ENCODE measurements around the gene MGST1.

MGST1 gene, protein sequence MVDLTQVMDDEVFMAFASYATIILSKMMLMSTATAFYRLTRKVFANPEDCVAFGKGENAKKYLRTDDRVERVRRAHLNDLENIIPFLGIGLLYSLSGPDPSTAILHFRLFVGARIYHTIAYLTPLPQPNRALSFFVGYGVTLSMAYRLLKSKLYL

DNA sequence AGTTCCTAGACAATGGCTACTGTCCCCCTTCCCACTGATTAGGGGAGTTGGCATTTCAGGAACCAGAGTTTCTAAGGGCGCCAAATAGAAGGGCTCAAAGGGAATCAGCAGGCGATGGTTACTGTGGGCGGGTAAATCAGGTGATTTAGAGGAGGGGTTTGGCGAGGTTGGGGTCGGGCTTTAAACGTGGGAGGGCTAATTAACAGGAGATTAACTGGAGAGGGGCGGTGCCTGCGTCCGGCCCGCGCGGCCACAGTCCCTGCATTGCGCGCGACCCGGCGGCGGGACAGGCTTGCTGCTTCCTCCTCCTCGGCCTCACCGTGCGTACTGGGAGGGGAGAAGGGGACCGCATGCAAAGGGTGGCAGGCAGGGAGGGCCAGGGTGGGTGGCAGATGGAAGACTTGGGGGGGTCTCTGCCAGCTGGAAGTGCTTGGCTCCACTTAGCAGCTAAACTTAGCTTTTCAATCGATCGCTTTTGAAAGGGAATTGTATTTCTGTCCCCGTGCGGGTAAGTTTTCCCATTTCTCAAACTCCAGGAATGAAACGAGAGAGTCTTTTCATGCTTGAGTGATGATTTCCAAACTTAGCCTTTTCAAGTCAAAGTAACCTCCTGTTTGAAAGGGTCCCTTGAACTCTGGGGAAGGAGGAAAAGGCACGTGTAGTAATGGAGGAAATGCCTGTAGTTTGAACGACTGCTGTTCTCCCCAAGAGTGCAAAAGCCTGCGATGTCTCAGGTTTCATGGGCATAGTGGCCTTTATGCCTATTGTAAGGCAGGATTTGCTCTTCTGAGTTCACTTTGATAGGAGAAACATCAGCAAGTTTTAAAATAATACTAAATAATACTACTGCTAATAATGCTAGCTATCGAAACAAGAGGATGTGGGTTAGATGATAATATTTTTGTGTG, at the start of gene MGST1:
Gene MGST1 (plus strand): TSS at position 255 of the 908 bp plus-strand sequence. CDS start 6,608 bp downstream, outside the sequence.
- no peak for DNase-seq

DNA sequence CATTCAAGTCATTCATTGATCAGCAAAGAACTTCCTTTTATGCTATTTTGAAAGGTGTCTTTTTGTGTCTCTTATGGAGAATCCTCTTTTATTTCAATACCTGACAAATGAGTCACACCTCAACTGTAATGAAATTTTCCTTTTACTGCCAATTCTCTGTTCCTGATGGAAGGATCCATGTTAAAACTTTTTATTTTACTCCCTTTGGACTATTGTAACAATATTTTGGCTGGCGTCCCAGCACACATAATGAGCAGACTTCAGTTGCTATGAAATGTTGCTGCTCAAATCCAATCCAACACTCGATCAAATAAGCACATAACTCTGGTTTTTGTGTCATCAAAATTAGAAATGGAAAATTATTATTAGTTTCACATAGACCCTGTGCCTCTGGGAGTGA, 48.0 kb upstream of the MGST1 start:
- DNase-seq, result no peak

DNA sequence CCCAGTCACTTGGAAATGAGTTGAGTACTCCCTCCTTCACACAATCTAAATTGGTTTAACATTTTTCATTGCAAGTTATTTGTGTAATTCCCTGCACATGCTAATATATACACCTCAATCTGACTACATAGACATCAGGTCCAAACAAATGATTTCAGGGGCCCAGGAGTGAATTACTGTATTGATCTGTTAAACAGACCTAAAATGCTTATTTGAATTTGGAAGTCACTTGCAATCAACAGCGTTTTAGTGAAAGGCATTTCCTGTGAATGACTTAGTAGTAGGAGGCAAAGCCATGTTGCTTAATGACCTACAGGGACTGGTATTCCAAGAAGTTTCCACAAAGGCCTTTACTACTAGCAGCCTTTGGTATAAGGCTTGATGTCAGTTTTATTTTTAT, 47.3 kb upstream of the MGST1 start:
- no peak for DNase-seq

DNA sequence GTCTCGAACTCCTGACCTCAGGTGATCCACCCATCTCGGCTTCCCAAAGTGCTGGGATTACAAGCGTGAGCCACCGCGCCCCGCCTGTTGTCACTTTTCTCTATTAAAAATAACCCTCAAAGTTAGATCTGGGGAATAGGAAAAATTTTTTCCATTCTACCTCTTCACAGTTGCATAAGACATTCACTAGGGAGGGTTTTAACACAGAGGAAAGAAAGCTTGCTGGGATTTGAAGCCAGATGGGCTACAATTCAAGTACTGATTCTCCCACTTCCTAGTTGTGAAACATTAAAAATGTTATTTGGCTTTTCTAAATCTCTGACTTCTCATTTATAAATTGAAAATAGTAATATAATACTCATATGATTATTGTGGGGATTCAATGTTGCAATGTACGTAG, 46.7 kb upstream of the MGST1 start:
- DNase-seq, result no peak

DNA sequence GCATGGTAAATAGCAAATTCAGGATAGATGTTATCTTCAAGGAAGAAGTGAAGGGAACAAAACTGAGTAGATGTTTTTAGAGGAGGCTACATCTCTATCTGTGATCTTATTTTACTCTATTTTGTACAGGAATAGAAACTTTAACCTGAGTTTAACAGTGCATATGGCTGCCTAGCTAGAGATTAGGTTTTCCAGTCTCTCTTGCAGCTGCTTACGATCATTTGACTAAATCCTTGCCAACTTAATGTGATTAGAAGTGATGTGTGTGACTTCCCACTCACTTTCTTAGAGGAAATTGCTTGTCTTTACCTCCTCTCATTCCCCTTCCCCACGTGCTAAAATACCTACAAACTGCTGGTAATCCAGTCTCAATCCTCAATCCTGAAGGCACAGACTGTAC, 43.5 kb upstream of the MGST1 start:
- DNase-seq, result no peak

DNA sequence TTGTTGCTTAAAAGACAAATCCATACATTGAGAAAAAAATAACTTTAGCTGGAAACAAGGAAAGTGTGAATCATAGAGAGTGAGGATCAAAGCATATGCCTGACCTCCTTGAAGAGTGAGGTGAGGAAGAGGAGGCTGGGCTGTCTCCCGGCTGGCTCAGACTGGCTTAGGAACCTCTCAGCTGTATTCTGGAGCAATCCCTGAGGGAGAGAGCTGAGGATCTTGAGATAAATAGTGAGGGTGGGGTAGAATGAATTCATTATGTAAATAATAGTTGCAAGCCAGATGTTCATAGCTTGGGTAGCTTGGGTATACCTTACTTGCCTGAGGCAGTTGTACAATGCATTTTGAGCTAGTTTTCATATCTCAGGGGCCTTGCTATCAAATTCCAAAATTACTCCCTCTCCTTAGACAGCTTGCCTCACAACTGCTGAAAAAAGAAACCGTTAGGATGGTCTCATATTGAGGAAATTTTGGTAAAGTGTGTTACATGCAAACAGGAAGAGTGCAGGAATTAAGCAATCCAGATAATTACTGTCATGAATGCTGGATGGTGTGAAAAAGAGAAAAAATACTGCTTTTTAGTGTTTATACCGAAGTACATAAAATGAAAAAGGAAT, 39.5 kb upstream of the MGST1 start:
- no peak for DNase-seq

DNA sequence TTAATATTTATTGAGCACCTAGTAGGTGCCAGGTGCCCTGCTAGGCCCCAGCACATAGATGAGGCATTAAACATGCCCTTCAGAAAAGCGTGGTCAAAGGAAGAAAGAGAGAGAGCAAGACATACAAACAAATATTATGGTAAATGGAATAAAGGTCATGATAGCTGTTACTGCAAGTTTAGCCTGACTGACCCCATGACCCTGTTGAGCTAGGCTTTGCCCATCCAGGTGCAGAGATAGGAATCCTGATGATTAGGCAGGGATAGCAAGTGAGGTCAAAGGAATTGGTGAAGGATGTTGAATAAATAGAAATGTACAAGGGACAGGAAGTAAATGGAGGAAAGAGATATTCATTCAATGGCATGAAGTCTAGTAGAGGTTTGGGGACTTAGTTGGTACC, 36.5 kb upstream of the MGST1 start:
- DNase-seq, result no peak

DNA sequence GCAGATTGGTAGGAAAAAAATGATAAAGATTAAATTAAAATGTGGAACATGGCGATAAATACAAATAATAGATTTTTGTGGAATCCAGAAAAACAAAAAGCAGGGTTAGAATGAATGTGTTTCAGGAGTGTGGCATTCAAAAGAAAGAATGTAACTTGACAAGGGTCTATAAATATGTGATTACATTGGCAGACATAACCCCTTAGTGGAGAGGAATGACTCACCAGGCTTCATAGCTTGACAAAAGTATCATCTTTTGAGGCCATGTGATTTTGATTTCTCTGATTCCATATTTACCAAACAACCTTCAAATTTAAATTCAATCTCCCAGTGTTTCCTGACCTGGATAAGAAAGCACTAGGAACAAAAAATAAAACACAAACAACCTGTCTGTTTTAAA, 24.4 kb upstream of the MGST1 start:
- no peak for DNase-seq

DNA sequence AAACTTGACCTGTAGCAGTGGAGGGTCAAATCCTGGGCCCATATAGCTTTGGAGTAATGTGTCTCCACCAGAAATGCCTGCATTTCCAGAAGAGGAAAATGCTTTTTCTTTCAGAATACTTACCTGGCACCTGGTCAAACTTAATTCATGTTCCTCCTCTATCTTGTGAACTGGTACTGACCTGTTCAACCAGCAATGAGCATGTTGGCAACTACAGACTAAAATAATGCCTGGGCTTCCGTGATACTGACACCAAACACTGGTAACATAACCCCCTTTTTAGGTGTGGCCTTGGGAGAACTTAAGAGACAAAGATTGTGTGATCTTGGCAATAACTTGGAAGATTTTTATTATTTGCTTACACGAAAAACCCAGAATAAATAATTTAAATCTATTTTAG, 23.8 kb upstream of the MGST1 start:
- DNase-seq, result no peak

DNA sequence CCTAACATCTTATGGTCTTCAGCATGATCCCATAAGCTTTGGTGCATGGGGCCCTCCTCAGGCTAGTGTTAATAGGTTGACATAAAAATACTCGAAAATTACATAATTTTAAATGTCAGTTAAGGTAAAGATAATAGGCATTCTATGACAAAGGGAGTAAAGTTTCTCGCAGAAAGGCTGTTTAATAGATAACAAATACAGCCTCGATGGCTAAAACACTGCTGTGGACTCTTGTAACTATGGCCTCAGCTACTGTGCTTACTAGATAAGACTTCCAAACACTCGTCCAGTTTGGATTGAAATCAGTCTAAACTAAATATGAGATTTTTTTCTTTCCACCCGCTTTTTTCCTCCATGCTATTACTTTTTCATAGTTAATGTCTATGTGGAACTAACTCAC, 23.2 kb upstream of the MGST1 start:
- no peak for DNase-seq

DNA sequence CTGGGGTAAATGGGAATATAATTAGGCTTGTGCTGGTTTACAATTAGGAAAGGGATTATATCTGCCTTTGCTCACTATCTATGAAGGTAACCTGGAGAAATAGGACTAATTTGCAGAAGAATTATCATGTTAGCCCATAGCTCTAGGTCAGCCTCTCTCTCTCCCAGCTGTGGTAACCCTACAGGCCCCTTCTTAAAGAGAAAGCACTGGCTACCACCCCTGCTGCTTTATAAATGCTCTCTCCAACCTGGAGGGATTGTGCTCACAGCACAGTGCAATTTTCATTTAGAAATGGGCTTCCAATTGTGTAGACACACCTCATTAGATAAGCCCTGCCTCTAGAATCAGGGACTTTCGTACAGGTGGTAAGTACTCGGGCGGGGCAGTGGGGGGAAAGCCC, 22.7 kb upstream of the MGST1 start:
- DNase-seq, result peak in 1 of 2 experiments; percentile 13

DNA sequence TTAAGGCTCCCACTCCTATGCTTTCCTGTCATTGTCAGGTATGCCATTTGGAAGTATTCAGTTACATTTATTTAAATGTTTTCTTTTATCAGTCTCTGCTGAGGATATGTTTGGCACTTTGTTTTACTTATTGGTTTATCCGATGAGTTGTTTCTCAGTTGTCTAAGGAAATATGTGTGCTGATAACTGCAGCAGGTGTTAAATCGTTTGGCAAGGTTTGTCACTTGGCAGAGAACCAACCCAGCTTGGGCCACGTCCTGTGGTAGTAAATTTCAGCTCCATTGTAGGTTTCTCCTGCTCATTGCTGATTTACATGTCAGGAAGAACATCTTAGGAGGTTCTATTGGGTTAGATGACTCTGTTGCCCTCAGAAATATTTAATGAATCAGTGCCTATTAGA, 22.0 kb upstream of the MGST1 start:
- DNase-seq, result no peak

DNA sequence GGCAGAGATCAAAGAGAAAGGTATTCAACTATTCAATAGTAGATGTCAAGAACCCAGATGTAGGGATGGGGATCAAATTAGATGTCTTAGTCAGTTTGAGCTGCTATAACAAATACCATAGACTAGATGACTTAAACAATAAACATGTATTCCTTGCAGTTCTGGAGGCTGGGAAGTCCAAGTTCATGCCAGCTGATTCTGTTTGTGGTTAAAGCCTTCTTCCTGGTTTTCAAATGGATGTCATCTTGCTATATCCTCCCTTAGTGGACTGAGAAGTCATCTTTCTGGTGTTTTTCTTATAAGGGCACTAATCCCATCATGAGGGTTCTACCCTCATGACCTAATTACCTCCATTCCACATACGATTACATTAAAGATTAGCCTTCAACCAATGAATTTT, 19.5 kb upstream of the MGST1 start:
- DNase-seq, result no peak

DNA sequence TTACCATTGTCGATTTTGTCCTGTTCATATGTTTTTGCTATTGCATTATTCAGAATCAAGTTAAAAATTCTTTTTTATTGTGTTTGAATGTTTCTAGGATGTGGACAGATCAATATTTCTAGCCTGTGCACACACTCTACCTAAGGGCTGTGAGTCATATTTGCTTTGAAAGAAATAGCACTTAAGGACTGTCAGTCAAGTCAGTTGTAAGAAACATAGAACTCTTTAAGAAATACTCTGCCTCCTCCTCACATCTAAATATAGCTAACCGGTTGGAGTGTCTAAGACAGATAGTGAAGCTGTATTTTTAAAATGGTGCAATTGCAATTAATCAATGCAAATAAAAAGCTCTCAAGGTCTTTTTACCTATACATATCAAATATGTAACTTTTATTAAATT, 17.9 kb upstream of the MGST1 start:
- no peak for DNase-seq

DNA sequence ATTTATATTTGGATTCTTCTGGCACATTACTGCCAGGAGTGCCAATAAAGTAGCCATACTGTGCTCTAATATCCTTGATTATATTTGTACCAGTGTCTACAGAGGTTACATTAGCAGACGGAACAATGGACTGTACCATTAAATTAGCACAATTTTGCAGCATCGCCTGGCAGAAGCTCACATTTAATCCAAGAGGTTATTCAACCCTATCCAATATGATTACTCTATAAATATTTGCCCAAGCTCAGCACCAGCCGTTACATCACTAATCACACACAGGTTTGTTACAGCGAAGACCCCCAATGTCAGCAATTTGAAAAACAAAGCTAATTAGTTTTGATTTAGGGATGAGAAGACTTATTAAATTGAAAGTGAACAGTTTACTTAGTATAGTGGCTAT, 16.9 kb upstream of the MGST1 start:
- no peak for DNase-seq

DNA sequence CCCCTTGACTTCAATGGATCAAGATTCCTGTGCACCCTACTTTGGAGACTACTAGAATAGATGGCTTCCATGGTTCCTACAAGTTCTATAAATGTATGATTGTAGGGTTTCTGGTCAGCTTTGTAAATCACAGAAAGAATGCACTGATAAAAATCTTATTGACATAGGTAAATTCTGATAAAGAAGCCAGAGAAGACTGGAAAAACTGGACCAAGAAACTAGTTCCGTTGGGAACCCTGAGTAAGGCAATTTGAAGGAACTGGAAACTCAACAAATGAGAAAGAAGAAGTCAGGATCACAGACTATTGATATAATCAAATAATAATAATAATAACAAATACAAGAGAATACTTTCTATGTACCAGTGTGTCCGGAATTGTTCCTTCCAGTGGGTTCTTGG, 15.4 kb upstream of the MGST1 start:
- no peak for DNase-seq

DNA sequence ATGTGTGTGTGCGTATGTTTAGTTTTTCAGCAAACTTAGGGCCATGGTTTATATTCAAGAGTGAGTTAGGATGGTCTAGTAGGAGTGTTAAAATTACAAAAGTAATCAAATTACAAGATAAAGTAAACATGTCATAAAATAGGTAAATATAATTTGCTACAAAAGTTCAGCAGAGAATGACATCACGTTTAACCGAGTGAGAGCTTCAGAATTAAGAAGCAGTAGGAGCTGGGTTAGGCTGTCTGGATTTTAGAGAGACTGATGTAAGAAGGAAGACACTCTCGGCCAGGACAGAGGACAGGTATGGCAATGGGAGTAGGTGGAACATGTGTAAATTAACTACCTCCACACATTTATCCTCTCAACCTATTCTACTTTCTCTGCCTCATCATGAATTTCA, 11.6 kb upstream of the MGST1 start:
- no peak for DNase-seq

DNA sequence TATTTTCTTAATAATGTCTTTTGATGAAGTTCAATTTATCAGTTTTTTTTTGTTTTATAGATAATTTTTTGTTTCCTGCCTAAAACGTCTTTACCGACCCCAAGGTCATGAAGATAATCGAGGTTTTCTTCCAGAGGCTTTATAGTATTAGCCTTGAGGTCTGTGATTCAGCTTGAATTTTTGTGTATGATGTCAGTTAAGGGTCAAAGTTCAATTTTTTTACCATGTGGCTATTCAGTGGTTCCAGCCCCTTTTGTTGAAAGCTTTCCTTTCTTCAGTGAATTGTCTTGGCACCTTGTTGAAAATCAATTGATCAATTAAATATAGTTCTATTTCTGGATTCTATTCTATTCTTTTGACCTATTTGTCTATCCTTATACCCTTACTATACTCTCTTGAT, 3.2 kb upstream of the MGST1 start:
- no peak for DNase-seq

DNA sequence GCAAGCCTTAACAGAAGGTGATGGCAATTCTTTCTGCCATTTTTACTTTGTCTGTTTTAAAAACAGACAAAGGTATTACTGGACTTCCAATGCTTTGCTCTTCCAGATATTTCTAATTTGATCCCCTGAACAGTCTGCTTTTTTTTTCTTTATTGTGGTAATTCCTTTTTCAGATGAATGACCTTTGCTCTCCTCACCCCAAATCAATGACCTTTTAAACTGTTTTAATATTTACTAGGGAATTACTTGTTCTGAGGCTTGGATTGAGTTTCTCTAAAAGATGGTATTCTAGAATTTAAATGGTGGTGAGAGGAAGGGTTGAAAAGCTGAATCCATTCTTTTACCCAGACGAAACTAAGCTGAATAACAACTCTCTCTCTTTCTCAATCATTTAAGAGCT, 2.3 kb upstream of the MGST1 start:
- DNase-seq, result no peak

DNA sequence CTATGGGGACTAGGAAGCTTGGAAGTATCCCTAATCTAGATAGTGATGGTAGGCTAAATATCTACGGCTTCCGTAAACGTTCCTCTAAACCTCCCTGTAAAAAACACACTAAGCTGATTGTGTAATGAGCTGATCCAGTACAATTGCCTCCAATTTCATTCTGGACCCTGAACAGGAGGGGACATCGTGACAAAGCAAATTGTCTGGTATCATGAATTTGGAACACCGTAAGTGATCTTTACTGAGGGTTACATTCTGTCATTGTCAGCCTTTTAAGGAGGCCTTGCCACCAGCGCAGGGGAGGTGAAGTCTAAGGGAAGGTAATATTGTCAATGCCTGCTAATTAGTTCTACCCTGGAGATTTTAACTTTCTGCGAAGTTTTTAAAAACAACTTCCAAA, 487 bp upstream of the MGST1 start:
- DNase-seq, result no peak

DNA sequence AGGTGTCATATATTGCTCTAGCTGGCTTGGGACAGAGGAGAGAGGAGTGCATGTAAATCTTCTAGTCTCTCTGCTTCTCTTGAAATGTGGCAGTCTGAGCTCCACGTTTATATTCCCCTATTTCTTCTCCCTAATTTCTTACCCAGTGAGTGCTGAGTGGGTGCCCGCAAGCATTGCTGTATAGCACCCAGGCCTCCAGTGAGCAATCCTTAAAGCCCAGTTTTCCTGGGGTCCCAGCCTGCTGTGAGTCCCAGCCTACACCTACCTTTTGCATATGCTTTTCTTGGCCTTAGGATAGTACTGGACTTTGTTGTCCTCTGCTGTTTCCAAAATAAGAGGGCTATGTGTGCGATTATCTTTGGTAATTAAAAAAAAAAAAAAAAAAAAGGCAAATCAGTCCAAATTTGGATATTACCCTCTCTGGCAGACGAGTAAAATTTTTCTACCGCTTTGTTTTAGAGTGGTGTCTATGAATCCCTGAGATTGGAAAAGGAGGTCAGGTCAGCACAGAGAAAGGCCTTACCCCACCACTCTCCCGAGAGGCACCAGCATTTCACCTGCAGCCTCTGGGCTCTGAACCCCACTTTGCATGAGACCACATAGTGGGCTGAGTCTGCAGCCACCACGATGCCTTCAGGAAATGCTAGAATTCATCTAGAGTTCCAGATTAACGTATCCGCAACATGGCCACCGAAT, 1.1 kb downstream of the MGST1 start:
- DNase-seq, result no peak

DNA sequence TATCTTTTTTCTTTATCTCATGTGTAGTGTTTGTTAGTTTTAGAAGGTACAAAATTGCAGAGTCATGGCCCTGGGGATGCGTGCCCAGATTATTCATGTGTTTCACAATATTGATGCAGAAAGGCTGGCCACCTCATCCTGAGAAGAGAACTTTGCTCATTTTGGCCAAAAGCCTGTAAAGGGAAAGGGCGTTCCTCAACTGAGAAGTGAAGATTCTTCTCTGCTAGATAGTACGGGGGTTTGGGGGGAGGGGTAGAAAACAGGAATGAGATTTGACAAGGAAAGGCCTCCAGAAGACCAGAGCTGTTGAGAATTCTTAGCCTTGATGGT, 1.7 kb downstream of the MGST1 start:
- no peak for DNase-seq

DNA sequence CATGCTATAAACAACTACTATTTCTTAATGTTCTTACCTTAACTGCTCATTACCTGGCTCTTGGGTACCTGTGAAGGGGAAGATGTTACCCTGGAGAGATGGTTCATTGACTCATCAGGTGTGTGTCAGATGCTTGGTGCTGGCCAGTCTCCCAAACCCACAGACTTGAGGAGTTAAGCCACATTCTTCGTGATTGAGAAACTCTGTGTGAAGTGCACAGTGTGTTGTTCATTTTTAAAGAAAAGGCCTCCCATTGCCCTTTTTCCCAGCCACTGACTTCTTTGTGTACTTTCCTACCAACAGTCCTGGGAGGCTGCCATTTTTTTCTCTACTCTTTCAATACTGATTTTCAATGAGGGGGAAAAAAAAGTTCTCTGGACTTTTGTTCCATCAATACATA, 3.2 kb downstream of the MGST1 start:
- DNase-seq, result no peak

DNA sequence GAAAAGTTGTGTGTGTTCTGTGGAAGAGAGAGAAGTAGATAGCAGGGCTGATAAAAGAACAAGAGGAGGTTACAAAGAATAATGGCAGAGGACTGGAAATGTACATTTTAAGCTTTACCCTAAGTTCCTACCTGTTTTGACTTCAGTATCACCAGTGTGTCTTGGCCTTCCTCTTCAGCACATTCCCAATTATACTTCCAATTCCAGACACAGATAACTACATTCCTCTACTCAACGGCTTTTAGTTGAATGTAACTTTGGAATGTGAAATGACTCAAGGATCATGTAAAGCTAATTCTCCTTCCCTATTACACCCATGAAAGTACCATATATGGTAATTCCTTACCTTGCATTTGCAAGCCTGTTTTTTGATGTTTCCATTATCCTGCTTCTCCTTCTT, 5.0 kb downstream of the MGST1 start:
- no peak for DNase-seq

All from NCI-H187 (cell line).